IPS DF 6.9 (cell line): ENCODE data around the gene WBP1.

Experiments used
- DNase-seq: peaks from one replicate; pipeline ENCODE4 v3.0.0-alpha.2; 2013; ENCODE audit warnings: low read depth, low spot score
- H3K27ac ChIP-seq: one replicate; pipeline ENCODE4 v1.5.1; 2013; ENCODE audit warnings: low read length, control low read depth
- H3K27me3 ChIP-seq: 2 replicates; pipeline ENCODE4 v1.6.1; 2013; ENCODE audit warnings: mild to moderate bottlenecking, low read length; ENCODE audit not compliant: control insufficient read depth, insufficient read depth
- H3K36me3 ChIP-seq: 2 replicates; pipeline ENCODE4 v1.6.1; 2013; ENCODE audit warnings: low read length; ENCODE audit not compliant: control insufficient read depth, insufficient read depth
- H3K4me1 ChIP-seq: 2 replicates; pipeline ENCODE4 v1.6.1; 2013; ENCODE audit warnings: low read length; ENCODE audit not compliant: control insufficient read depth, insufficient read depth
- H3K4me3 ChIP-seq: 2 replicates; pipeline ENCODE4 v1.5.1; 2013; ENCODE audit warnings: mild to moderate bottlenecking, low read length
- H3K9me3 ChIP-seq: 2 replicates; pipeline ENCODE4 v1.6.1; 2013; ENCODE audit warnings: low read length, inconsistent platforms; ENCODE audit not compliant: control insufficient read depth, insufficient read depth
- WGBS: extraction: QIAGEN DNeasy Blood & Tissue Kit; methylation state at CpG from one replicate; pipeline ENCODE4 v1.1.7; 2013; ENCODE audit warnings: mixed read lengths, missing lambda C conversion rate; ENCODE audit not compliant: insufficient read length, insufficient coverage; 5-methylcytosine and 5-hydroxymethylcytosine counted together

Gene WBP1

GRCh38 chr2:74486141-74486540 is 27.9 kb downstream of the WBP1 start:
- no CpG with 5 or more reads among the region's 2 CpGs for whole genome bisulfite sequencing
- peaks cover 6% of the 10 kb centered on the region; the same call in 1 of the 2 replicates for H3K36me3 ChIP-seq
- no peak overlapping the region for H3K27ac ChIP-seq
- no peaks in the 10 kb centered on the region for H3K9me3 ChIP-seq
- no peak for DNase-seq
- peaks cover 6% of the 10 kb centered on the region for H3K4me1 ChIP-seq
- no peaks in the 10 kb centered on the region for H3K27me3 ChIP-seq
- no peak overlapping the region for H3K4me3 ChIP-seq

GRCh38 chr2:74488643-74489481 is 30.6 kb downstream of the WBP1 start:
- H3K27me3 ChIP-seq = no peaks in the 10 kb centered on the region
- no peak for DNase-seq

GRCh38 chr2:74489906-74490305 is 31.7 kb downstream of the WBP1 start:
- Histone ChIP-seq H3K36me3 (peaks cover 24% of the 10 kb centered on the region), H3K27me3 (no peaks in the 10 kb centered on the region), H3K4me3 (no peak overlapping the region), H3K9me3 (no peaks in the 10 kb centered on the region), H3K4me1 (no peaks in the 10 kb centered on the region), H3K27ac (no peak overlapping the region)
- no CpG with 5 or more reads among the region's 9 CpGs for WGBS
- DNase-seq = no peak

More at GRCh38 chr2:74488643-74489481, 30.6 kb downstream of the WBP1 start:
- Histone ChIP-seq H3K9me3 (no peaks in the 10 kb centered on the region), H3K4me1 (no peaks in the 10 kb centered on the region), H3K4me3 (no peak overlapping the region), H3K36me3 (peaks cover 24% of the 10 kb centered on the region), H3K27ac (no peak overlapping the region)
- no CpG with 5 or more reads among the region's 9 CpGs for WGBS

GRCh38 chr2:74491648-74492544 is 33.7 kb downstream of the WBP1 start:
- WGBS = no CpG with 5 or more reads among the region's 12 CpGs
- H3K27me3 ChIP-seq = peaks cover 12% of the 10 kb centered on the region
- H3K4me3 ChIP-seq = no peak overlapping the region
- H3K4me1 ChIP-seq = no peaks in the 10 kb centered on the region
- no peaks in the 10 kb centered on the region for H3K9me3 ChIP-seq
- peaks cover 24% of the 10 kb centered on the region for H3K36me3 ChIP-seq
- no peak for DNase-seq
- no peak overlapping the region for H3K27ac ChIP-seq

GRCh38 chr2:74493546-74493945 is 35.3 kb downstream of the WBP1 start:
- Histone ChIP-seq H3K27me3 (peaks cover 28% of the 10 kb centered on the region), H3K36me3 (peaks cover 24% of the 10 kb centered on the region), H3K4me3 (no peak overlapping the region), H3K4me1 (no peaks in the 10 kb centered on the region), H3K9me3 (no peaks in the 10 kb centered on the region), H3K27ac (no peak overlapping the region)
- DNase-seq = no peak
- no CpG with 5 or more reads among the region's 3 CpGs for WGBS

- no peak for DNase-seq
- no peak overlapping the region for H3K4me3 ChIP-seq
- H3K4me1 ChIP-seq = no peaks in the 10 kb centered on the region
- H3K36me3 ChIP-seq = peaks cover 21% of the 10 kb centered on the region
- H3K9me3 ChIP-seq = no peaks in the 10 kb centered on the region
- no peak overlapping the region for H3K27ac ChIP-seq
- peaks cover 46% of the 10 kb centered on the region for H3K27me3 ChIP-seq
- WGBS = no CpG with 5 or more reads among the region's 1 CpG
Measured at GRCh38 chr2:74495440-74495839, 37.2 kb downstream of the WBP1 start.

- Histone ChIP-seq H3K36me3 (peaks cover 9% of the 10 kb centered on the region), H3K4me3 (peak overlapping the region; percentile 54; the same call in 1 of the 2 replicates), H3K9me3 (no peaks in the 10 kb centered on the region), H3K4me1 (peaks cover 2% of the 10 kb centered on the region; the same call in 1 of the 2 replicates), H3K27me3 (peaks cover 63% of the 10 kb centered on the region), H3K27ac (no peak overlapping the region)
- WGBS = no CpG with 5 or more reads among the region's 19 CpGs
- no peak for DNase-seq
Measured at GRCh38 chr2:74496997-74497776, 38.9 kb downstream of the WBP1 start.

- Histone ChIP-seq H3K4me1 (peaks cover 2% of the 10 kb centered on the region; the same call in 1 of the 2 replicates), H3K27me3 (peaks cover 71% of the 10 kb centered on the region), H3K36me3 (peaks cover 2% of the 10 kb centered on the region; the same call in 1 of the 2 replicates), H3K9me3 (no peaks in the 10 kb centered on the region), H3K4me3 (peak overlapping the region; percentile 54; the same call in 1 of the 2 replicates), H3K27ac (no peak overlapping the region)
- WGBS = no CpG with 5 or more reads among the region's 61 CpGs
- DNase-seq = no peak
Measured at GRCh38 chr2:74497777-74498499, 39.7 kb downstream of the WBP1 start.

- Histone ChIP-seq H3K36me3 (no peaks in the 10 kb centered on the region), H3K27me3 (peaks cover 78% of the 10 kb centered on the region), H3K4me3 (peak overlapping the region; percentile 54; the same call in 1 of the 2 replicates), H3K9me3 (no peaks in the 10 kb centered on the region), H3K27ac (no peak overlapping the region), H3K4me1 (peaks cover 2% of the 10 kb centered on the region; the same call in 1 of the 2 replicates)
- no peak for DNase-seq
- no CpG with 5 or more reads among the region's 41 CpGs for WGBS
Measured at GRCh38 chr2:74498500-74499266, 40.4 kb downstream of the WBP1 start.
